ENCODE results near the gene ACSL4.

- TF ChIP-seq POLR2AphosphoS5 (IDR thresholded peaks at IDR 0.05) (no peak), CTCF (IDR thresholded peaks at IDR 0.05) (no peak)
These were observed 45.2 kb downstream of the ACSL4 start for GRCh38 chrX:109687903-109688302.
